OCI-LY1 (cell line): ENCODE results near the gene MYEOV.

Experiments used
- CTCF ChIP-seq: fragments of 200-600 bp; sonication (generic), shearing (Covaris generic); IDR thresholded peaks from 2 replicates; pipeline ENCODE4 v1.5.1; 2017; ENCODE audit warnings: mild to moderate bottlenecking, antibody characterized with exemption, low read length, moderate library complexity, mixed read lengths
- EZH2 ChIP-seq: fragments of 200-600 bp; sonication (generic), shearing (Covaris generic); IDR thresholded peaks from 2 replicates; pipeline ENCODE4 v1.8.0; 2017; ENCODE audit warnings: borderline replicate concordance, mixed run types, mild to moderate bottlenecking, antibody characterized with exemption, low read length, moderate library complexity, mixed read lengths

GRCh38 chr11:69250186-69251056 is 43.5 kb upstream of the MYEOV start:
- TF ChIP-seq CTCF (no peak), EZH2 (no peak)
